HepG2 (cell line): ENCODE results near the gene FAF1.

Experiments
- CTCF ChIP-seq: sonication (generic); formaldehyde crosslinking; IDR thresholded peaks from 2 replicates; pipeline ENCODE4 v1.5.0; 2020; ENCODE audit warnings: mild to moderate bottlenecking, missing genetic modification reagents, moderate library complexity
- EZH2 ChIP-seq: conservative IDR thresholded peaks from 2 replicates; pipeline ENCODE4 v1.6.1; 2012; ENCODE audit warnings: mild to moderate bottlenecking, low read depth, low read length, moderate library complexity
- SIN3A ChIP-seq: IDR thresholded peaks from 2 replicates; pipeline ENCODE4 v1.6.1; 2011; ENCODE audit warnings: low read depth, mild to moderate bottlenecking, control low read depth, low read length, borderline replicate concordance
- ZNF20 ChIP-seq: sonication (generic); formaldehyde crosslinking; IDR thresholded peaks from 2 replicates; pipeline ENCODE4 v1.4.0; 2020; ENCODE audit warnings: mild to moderate bottlenecking, moderate library complexity, missing genetic modification reagents
- ZNF207 ChIP-seq: fragments of 450-650 bp; IDR thresholded peaks from 2 replicates; pipeline ENCODE4 v1.6.1; 2016; ENCODE audit warnings: antibody characterized with exemption, borderline replicate concordance

- TF ChIP-seq ZNF20 (CRISPR knock-in tag) (no peak), CTCF (CRISPR knock-in tag) (no peak), SIN3A (no peak), EZH2 (no peak), ZNF207 (no peak)
Measured at GRCh38 chr1:50591598-50591997, 368.5 kb downstream of the FAF1 start.
